GM18505 (cell line): ENCODE data around the gene THOC7.

Experiments
- ATAC-seq: cut with Tn5 transposase; IDR thresholded peaks from one replicate; pipeline ENCODE4 v1.9.1; 2021; ENCODE audit not compliant: unreplicated experiment
- POLR2A ChIP-seq: IDR thresholded peaks from 4 replicates; pipeline ENCODE4 v1.6.1; 2011; ENCODE audit warnings: borderline replicate concordance; ENCODE audit not compliant: insufficient read depth, insufficient read length; ENCODE audit errors: extremely low read depth

Gene THOC7

DNA sequence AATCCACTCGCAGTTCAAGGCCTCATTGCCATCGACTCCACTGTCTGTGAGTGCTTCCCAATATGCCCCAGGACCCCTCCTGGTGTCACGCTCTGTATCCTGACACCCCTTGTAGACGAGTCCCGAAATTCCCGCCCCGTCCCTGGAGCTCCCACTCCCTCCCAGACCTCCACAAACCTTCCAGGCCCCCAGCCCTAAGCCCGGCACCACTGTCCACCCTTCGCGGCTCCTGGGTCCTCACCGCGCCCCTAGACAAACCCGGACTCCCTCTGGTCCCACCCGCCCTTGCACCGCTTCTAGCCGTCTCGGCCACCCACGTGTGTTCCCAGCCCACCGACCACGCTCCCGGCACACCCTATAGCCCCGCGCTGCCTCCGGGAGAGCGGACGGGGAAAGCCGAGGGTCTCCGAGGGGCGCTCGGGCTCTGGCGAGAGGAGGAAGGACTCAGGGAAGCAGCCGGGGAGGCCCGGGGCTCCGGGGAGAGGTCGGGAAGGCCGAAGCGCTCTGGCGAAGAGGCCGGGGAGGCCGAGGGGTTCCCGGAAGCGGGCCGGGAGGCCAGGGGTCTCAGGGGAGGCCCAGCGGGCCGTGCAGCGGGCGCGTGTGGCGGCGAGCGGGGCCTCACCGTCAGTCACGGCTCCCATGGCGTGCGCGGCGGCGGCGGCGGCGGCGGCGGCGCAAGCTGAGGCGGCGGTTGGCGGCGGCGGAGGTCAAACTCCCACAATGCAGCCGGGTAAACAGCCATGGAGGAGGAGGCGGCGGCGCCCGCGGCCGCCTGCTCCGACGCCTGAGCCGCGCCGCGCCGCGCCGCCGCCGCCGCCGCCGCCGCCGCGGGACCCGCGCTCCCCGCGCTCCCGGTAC, at the start of gene THOC7, which contains the start of gene ATXN7:
TSS of gene THOC7 (minus strand) at position 656 of the 858 bp plus-strand sequence. CDS start at position 641, 15 bp downstream.
TSS of gene ATXN7 (plus strand) at position 718 of the 858 bp plus-strand sequence. CDS start 48,732 bp downstream, outside the sequence.
- TF ChIP-seq POLR2A = peak; percentile 60
- peak; percentile 72 for ATAC-seq

DNA sequence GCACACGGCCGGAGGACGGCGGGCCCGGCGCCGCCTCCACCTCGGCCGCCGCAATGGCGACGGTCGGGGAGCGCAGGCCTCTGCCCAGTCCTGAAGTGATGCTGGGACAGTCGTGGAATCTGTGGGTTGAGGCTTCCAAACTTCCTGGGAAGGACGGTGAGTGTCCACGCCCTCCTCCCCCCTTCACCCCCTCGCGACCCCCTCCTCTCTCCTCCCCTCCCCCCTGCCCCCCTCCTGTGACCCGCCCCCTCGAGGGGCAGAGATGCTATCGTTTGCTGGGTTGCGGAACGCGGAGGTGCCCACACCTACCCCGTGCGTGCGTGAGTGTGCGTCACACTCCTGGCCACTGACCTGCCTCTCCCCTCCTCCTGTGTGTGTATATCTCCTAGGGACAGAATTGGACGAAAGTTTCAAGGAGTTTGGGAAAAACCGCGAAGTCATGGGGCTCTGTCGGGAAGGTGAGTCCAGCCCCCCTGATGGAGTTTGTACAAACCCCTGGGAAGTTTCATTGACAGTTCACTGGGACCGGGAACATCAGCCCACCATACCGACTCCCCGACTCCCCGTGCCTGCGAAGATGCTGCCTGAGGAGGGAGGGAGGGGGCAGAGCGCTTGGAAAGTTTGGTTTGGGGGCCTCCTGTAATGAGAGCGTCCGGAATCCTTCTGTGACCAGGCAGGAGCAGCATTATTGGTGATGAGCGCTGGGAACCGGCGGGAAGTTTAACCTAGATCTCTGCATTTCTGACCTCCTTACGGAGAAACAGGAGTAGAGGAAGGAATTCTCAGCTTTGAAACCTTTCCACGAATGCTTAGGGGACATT, 49.4 kb upstream of the THOC7 start:
- TF ChIP-seq POLR2A = no peak
- ATAC-seq = peak; percentile 7

DNA sequence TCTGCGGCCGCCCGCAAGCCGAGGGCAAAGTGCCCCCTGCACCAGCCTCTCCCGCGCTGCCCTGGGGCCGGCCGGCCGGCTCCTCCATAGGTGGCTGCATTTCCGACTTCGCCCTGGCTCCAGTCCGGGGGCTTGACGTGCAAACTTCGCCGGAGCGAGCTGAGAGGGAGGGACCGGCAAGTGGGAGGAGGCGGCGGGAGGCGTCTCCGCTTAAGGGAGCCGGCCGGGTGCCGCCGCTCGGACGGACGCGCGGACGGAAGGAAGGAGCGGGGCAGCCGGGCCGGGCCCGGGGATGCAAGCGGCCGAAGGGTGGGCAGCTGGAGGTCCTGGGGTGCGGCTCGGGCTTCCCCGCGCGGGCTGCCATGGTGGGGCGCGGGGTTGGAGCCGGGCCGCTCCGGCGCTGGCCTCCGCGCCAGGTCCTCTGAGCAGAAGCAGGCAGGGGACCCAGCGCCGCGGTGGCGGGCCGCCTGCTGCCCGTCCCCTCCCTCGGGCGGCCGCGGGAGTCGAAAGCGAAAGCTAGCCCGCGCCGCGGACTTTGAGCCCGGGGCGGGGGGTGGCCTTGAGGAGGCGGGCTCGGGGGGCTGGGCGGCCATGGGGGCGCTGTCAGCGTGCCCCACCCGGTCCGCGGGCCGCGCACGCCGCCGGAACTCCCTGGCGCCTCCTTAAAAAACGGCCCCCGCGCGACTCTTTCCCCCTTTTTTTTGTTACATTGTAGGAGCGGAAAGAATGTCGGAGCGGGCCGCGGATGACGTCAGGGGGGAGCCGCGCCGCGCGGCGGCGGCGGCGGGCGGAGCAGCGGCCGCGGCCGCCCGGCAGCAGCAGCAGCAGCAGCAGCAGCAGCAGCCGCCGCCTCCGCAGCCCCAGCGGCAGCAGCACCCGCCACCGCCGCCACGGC, 48.5 kb upstream of the THOC7 start, which contains the start of gene SCAANT1:
TSS of gene SCAANT1 (minus strand) at position 511 of the 895 bp plus-strand sequence.
- peak; percentile 29 for TF ChIP-seq POLR2A
- peak; percentile 75 for ATAC-seq

DNA sequence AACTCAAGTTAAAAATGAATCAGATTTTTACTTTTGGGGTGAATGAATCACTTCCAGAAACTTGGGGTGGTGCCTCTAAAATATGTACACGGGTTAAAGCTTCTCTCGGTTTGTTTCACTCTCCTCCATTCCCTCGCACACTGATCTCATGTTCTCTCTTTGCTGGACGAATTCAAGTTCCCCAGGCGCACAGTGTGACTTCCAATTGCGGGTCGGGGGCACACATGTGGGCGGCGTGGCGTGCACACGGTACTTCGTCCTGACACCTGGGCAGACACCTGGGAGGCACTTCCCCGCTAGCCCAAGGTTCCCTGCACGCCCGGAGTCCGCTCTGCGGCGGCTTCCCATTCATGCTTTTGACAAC, 47.9 kb upstream of the THOC7 start:
- ATAC-seq = peak; percentile 25
- no peak for TF ChIP-seq POLR2A

DNA sequence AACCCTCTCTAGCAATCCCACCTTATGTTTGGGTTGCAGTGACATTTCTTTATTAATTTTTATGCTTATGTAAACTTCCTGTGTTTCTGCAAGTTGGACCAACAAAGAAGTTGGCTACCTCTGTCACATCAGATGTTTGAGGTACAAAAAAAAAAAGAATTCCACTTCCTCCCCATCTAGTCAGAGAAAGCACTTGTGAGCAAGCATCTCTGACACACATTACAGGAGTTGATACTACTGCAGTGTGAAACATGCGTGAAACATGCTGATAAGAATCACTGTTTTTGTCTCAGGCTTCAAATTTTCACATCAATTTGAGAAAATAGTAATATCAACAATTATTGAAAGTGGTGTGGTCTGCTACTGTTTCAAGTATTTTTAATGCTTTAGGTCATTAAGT, 47.3 kb upstream of the THOC7 start:
- ATAC-seq = no peak
- no peak for TF ChIP-seq POLR2A

DNA sequence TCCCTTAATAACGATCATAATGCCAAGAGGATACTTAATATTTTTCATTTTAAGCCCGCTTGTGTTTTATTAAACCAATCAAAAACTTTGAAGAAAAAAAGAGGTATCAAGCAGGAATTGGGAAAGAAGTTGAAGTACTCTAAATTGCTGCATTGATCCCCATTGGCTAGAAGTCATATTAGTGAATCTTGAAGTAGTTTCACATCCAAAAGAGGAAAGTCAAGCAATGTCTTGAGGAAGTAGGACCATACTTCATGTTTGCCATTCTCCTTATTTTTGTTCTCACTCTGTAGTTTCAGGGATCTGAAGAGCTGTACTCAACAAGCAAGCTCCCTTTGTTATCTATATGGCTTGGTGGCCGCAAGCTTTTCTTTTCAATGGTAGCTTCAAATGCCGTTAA, 46.4 kb upstream of the THOC7 start:
- no peak for ATAC-seq

DNA sequence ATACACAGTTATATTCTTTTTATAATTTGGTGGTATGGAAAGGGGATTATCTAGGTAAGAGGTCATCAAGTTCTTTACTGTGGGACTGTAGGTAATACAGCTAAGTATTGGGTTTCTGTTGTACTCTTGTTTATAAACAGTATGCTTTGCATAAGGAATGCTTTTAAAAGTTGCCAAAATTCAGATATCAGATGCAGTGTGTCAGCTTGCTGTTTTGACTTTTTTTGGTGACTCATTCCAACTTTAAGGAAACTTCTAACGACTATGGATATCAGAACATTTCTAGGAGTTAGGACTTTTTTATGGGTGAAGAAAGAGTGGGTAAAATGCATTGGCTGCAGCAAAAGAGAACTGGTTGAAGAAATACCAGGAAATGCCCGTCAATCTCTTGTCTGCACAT, 45.8 kb upstream of the THOC7 start:
- TF ChIP-seq POLR2A = no peak

More for the DNA sequence above, 46.4 kb upstream of the THOC7 start:
- TF ChIP-seq POLR2A = no peak

DNA sequence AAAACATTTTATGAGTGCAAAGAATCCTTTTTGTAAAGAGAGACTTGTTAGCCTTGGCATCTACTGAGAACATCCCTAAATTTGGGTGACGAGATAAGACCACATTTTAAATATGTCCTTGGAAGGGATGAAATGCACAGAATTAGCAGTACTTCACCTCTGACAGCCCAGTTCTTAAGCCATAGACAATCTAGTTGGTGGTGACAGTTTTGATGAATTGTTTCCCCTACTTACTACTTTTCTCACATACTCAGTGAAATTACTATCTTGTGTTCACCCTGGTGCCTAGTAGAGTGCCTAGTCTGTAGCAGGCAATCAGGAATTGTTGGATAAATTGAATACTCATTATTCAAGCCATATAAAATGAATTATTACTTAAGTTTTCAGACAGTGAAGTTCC, 45.2 kb upstream of the THOC7 start:
- ATAC-seq = no peak

More for the DNA sequence above, 45.8 kb upstream of the THOC7 start:
- no peak for ATAC-seq

DNA sequence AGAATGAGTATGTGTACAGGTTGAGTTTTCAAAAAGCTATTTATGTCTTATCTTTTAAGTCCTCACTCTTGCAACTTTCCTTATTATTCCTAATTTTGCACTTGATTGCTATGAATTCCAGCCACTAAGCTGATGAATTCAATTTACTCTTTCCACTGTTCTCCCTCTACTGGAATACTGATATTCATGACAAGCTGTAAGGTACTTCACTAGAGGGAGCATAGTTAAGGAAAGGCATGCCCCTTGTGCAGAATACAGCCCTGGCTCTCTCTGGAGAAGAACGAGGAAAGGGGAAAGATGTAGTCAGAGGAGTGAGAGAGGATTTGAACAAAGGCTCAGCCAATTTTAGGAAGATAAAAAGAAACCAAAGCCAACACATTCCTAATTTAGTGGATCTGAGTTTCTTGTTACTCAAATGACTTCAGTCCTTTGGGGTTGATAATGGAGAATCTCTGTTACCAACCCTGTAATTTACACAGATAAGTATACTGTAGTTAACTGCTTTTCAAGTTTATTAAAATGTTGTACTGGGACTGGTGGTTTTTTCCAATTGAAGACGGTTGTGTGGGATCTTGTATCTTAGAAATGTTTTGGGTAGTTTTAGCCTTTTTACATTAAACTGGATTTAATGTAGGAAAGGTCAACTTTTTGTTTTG, 44.6 kb upstream of the THOC7 start:
- no peak for ATAC-seq
- no peak for TF ChIP-seq POLR2A

More for the DNA sequence above, 45.2 kb upstream of the THOC7 start:
- no peak for TF ChIP-seq POLR2A

DNA sequence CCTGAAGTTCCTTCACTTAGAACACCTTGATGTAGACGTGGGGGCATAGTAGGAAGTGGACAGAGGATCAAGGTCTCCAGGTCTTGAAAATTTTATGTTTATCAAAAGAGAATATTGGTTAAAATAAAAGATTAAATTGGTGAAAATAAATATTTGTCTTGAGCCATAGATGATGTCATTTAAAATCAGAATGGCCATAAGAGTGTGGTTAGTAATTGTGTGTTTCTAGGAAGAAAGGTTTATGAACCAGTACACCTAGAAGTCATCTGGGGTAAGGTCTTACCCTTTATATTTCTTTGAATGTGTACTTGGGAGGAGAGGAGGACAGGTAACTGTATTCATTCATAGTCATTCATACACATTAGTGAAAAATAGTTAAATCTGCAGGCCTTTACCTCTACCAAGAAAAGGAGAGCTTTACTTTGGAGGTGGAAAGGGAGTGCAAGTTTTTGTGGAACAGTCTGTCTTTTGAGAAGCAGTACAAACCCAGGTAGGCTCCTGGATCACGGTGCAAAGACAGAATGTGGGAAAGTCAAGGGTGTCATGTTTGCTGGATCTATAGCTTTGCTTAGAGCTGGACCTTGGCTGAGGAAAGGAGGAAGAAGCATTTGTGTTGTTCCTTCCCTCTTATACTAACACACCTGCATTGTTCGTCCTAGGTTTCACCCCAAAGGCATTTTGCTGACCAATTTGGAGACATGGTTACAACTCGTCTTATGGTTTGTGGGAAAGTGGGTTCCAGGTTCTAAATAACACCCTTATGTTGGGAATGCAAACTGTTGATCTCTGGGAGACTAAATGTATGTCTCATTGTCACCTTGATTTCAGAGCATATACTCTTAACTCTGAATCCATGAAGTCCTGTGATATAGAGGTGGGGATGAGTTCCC, 42.4 kb upstream of the THOC7 start:
- no peak for ATAC-seq
- TF ChIP-seq POLR2A = no peak

DNA sequence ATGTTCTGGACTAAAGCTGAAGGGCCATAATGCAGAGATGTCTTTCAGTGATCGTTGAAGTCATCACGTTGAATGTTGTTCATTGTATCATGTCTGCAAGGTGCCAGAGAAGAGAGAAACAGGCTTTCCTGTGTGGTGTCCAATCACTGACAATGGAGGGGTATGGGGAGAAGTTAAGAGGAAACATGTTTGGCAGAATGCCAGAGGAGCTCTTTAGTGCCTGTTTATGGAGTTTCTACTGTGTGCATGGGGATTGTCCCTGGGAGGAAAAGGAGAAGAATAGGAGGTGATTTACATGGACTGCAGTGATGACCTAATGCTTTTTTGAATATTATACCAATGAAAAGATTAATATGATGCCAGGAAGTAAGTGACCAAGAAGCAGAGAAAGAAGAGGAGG, 36.9 kb upstream of the THOC7 start:
- TF ChIP-seq POLR2A = no peak
- no peak for ATAC-seq
